ENCODE measurements around the gene NPAS3.

NPAS3 gene

GRCh38 chr14:33454707-33455106, 516.0 kb downstream of the NPAS3 start:
- DNase-seq = no peak

GRCh38 chr14:33455654-33456345, 517.1 kb downstream of the NPAS3 start:
- no peak for DNase-seq

GRCh38 chr14:33457021-33457420, 518.3 kb downstream of the NPAS3 start:
- DNase-seq = no peak

- no peak for DNase-seq
Measured at GRCh38 chr14:33457617-33458016, 518.9 kb downstream of the NPAS3 start.

- no peak for DNase-seq
Measured at GRCh38 chr14:33460164-33460563, 521.5 kb downstream of the NPAS3 start.

- DNase-seq = no peak
Measured at GRCh38 chr14:33461036-33461435, 522.4 kb downstream of the NPAS3 start.

GRCh38 chr14:33463731-33464130, 525.1 kb downstream of the NPAS3 start:
- DNase-seq = no peak

GRCh38 chr14:33464254-33464962, 525.7 kb downstream of the NPAS3 start:
- DNase-seq = no peak

- DNase-seq = no peak
Measured at GRCh38 chr14:33465846-33466700, 527.4 kb downstream of the NPAS3 start.

GRCh38 chr14:33467971-33468370, 529.3 kb downstream of the NPAS3 start:
- DNase-seq = no peak

GRCh38 chr14:33469898-33470297, 531.2 kb downstream of the NPAS3 start:
- DNase-seq = no peak

GRCh38 chr14:33471776-33472175, 533.1 kb downstream of the NPAS3 start:
- DNase-seq = no peak

- DNase-seq = peak; percentile 4
Measured at GRCh38 chr14:33475623-33476022, 536.9 kb downstream of the NPAS3 start.

- DNase-seq = no peak
Measured at GRCh38 chr14:33477797-33478196, 539.1 kb downstream of the NPAS3 start.

- no peak for DNase-seq
Measured at GRCh38 chr14:33480071-33480886, 541.6 kb downstream of the NPAS3 start.

GRCh38 chr14:33480887-33481184, 542.2 kb downstream of the NPAS3 start:
- no peak for DNase-seq

- no peak for DNase-seq
Measured at GRCh38 chr14:33483110-33483509, 544.4 kb downstream of the NPAS3 start.

- no peak for DNase-seq
Measured at GRCh38 chr14:33483541-33483940, 544.9 kb downstream of the NPAS3 start.

GRCh38 chr14:33484264-33484663, 545.6 kb downstream of the NPAS3 start:
- no peak for DNase-seq

GRCh38 chr14:33486332-33486890, 547.7 kb downstream of the NPAS3 start:
- no peak for DNase-seq

GRCh38 chr14:33488582-33488981, 549.9 kb downstream of the NPAS3 start:
- DNase-seq = no peak

GRCh38 chr14:33490555-33490954, 551.9 kb downstream of the NPAS3 start:
- no peak for DNase-seq

GRCh38 chr14:33491112-33491511, 552.4 kb downstream of the NPAS3 start:
- no peak for DNase-seq
